Measurements from ENCODE around the gene CLCN2.
A peak's percentile ranks its signal among the peaks of the same experiment; 100 is the strongest.

CLCN2 gene

GRCh38 chr3:184380627-184381260 is 19.3 kb upstream of the CLCN2 start:
- Histone ChIP-seq H3K4me1 (ENCODE audit: control insufficient read depth, insufficient read depth, low read length) (peaks cover 2% of the 10 kb centered on the region), H3K9me3 (ENCODE audit: control insufficient read depth, insufficient read depth, low read length) (no peaks in the 10 kb centered on the region), H3K36me3 (ENCODE audit: control insufficient read depth, insufficient read depth, low read length) (no peaks in the 10 kb centered on the region), H3K4me3 (ENCODE audit: low read length) (peak overlapping the region; percentile 65), H3K27ac (ENCODE audit: low read length) (no peak overlapping the region), H3K27me3 (ENCODE audit: control insufficient read depth, insufficient read depth, low read length) (peaks cover 29% of the 10 kb centered on the region)
- DNase-seq (ENCODE audit: low read depth, low spot score): no peak
- no CpG with 5 or more reads among the region's 42 CpGs for WGBS (ENCODE audit: insufficient coverage, insufficient read length)

GRCh38 chr3:184380185-184380626 is 18.8 kb upstream of the CLCN2 start:
- Histone ChIP-seq H3K4me1 (ENCODE audit: control insufficient read depth, insufficient read depth, low read length) (peaks cover 2% of the 10 kb centered on the region), H3K4me3 (ENCODE audit: low read length) (peak overlapping the region; percentile 65), H3K27me3 (ENCODE audit: control insufficient read depth, insufficient read depth, low read length) (peaks cover 29% of the 10 kb centered on the region), H3K36me3 (ENCODE audit: control insufficient read depth, insufficient read depth, low read length) (no peaks in the 10 kb centered on the region), H3K9me3 (ENCODE audit: control insufficient read depth, insufficient read depth, low read length) (no peaks in the 10 kb centered on the region), H3K27ac (ENCODE audit: low read length) (no peak overlapping the region)
- WGBS (ENCODE audit: insufficient coverage, insufficient read length): no CpG with 5 or more reads among the region's 62 CpGs
- no peak for DNase-seq (ENCODE audit: low read depth, low spot score)

GRCh38 chr3:184379358-184380184 is 18.2 kb upstream of the CLCN2 start, which contains the start of gene CHRD:
Gene CHRD, plus strand, starts transcription at chr3:184380054. Its CDS starts 265 bp downstream, at chr3:184380319.
- no peaks in the 10 kb centered on the region for H3K9me3 ChIP-seq (ENCODE audit: control insufficient read depth, insufficient read depth, low read length)
- peaks cover 2% of the 10 kb centered on the region for H3K4me1 ChIP-seq (ENCODE audit: control insufficient read depth, insufficient read depth, low read length)
- no peaks in the 10 kb centered on the region for H3K36me3 ChIP-seq (ENCODE audit: control insufficient read depth, insufficient read depth, low read length)
- peaks cover 29% of the 10 kb centered on the region for H3K27me3 ChIP-seq (ENCODE audit: control insufficient read depth, insufficient read depth, low read length)
- H3K27ac ChIP-seq (ENCODE audit: low read length): no peak within 1 kb of the TSS
- WGBS (ENCODE audit: insufficient coverage, insufficient read length): no CpG with 5 or more reads among the region's 71 CpGs
- H3K4me3 ChIP-seq (ENCODE audit: low read length): peak within 1 kb of the TSS; percentile 65
- no peak for DNase-seq (ENCODE audit: low read depth, low spot score)

- DNase-seq (ENCODE audit: low read depth, low spot score): no peak
- H3K4me3 ChIP-seq (ENCODE audit: low read length): no peak overlapping the region
These were observed 17.4 kb upstream of the CLCN2 start for GRCh38 chr3:184378651-184379357.

GRCh38 chr3:184377882-184378445 is 16.6 kb upstream of the CLCN2 start, which contains the start of gene THPO:
Gene THPO, minus strand, starts transcription at chr3:184378207. Its CDS starts 1,948 bp downstream, at chr3:184376259.
- DNase-seq (ENCODE audit: low read depth, low spot score): no peak
- Histone ChIP-seq H3K27ac (ENCODE audit: low read length) (no peak within 1 kb of the TSS), H3K36me3 (ENCODE audit: control insufficient read depth, insufficient read depth, low read length) (no peaks in the 10 kb centered on the region), H3K4me1 (ENCODE audit: control insufficient read depth, insufficient read depth, low read length) (peaks cover 2% of the 10 kb centered on the region), H3K4me3 (ENCODE audit: low read length) (no peak within 1 kb of the TSS), H3K27me3 (ENCODE audit: control insufficient read depth, insufficient read depth, low read length) (peaks cover 29% of the 10 kb centered on the region), H3K9me3 (ENCODE audit: control insufficient read depth, insufficient read depth, low read length) (no peaks in the 10 kb centered on the region)
- no CpG with 5 or more reads among the region's 7 CpGs for WGBS (ENCODE audit: insufficient coverage, insufficient read length)

More at GRCh38 chr3:184378651-184379357, 17.4 kb upstream of the CLCN2 start:
- peaks cover 2% of the 10 kb centered on the region for H3K4me1 ChIP-seq (ENCODE audit: control insufficient read depth, insufficient read depth, low read length)
- WGBS (ENCODE audit: insufficient coverage, insufficient read length): no CpG with 5 or more reads among the region's 10 CpGs
- no peak overlapping the region for H3K27ac ChIP-seq (ENCODE audit: low read length)
- no peaks in the 10 kb centered on the region for H3K36me3 ChIP-seq (ENCODE audit: control insufficient read depth, insufficient read depth, low read length)
- H3K27me3 ChIP-seq (ENCODE audit: control insufficient read depth, insufficient read depth, low read length): peaks cover 29% of the 10 kb centered on the region
- no peaks in the 10 kb centered on the region for H3K9me3 ChIP-seq (ENCODE audit: control insufficient read depth, insufficient read depth, low read length)

- H3K27me3 ChIP-seq (ENCODE audit: control insufficient read depth, insufficient read depth, low read length): peaks cover 28% of the 10 kb centered on the region
- no CpG with 5 or more reads among the region's 5 CpGs for WGBS (ENCODE audit: insufficient coverage, insufficient read length)
- H3K4me3 ChIP-seq (ENCODE audit: low read length): no peak overlapping the region
These were observed 16.0 kb upstream of the CLCN2 start for GRCh38 chr3:184377374-184377773.

GRCh38 chr3:184375747-184376461 is 14.5 kb upstream of the CLCN2 start:
- no CpG with 5 or more reads among the region's 12 CpGs for WGBS (ENCODE audit: insufficient coverage, insufficient read length)
- Histone ChIP-seq H3K4me3 (ENCODE audit: low read length) (no peak overlapping the region), H3K4me1 (ENCODE audit: control insufficient read depth, insufficient read depth, low read length) (peaks cover 2% of the 10 kb centered on the region), H3K36me3 (ENCODE audit: control insufficient read depth, insufficient read depth, low read length) (no peaks in the 10 kb centered on the region), H3K27ac (ENCODE audit: low read length) (no peak overlapping the region), H3K27me3 (ENCODE audit: control insufficient read depth, insufficient read depth, low read length) (peaks cover 14% of the 10 kb centered on the region), H3K9me3 (ENCODE audit: control insufficient read depth, insufficient read depth, low read length) (no peaks in the 10 kb centered on the region)
- no peak for DNase-seq (ENCODE audit: low read depth, low spot score)

More at GRCh38 chr3:184377374-184377773, 16.0 kb upstream of the CLCN2 start:
- Histone ChIP-seq H3K36me3 (ENCODE audit: control insufficient read depth, insufficient read depth, low read length) (no peaks in the 10 kb centered on the region), H3K9me3 (ENCODE audit: control insufficient read depth, insufficient read depth, low read length) (no peaks in the 10 kb centered on the region), H3K4me1 (ENCODE audit: control insufficient read depth, insufficient read depth, low read length) (peaks cover 2% of the 10 kb centered on the region), H3K27ac (ENCODE audit: low read length) (no peak overlapping the region)
- DNase-seq (ENCODE audit: low read depth, low spot score): no peak

- H3K4me1 ChIP-seq (ENCODE audit: control insufficient read depth, insufficient read depth, low read length): peaks cover 2% of the 10 kb centered on the region; the same call in 1 of the 2 replicates
- H3K36me3 ChIP-seq (ENCODE audit: control insufficient read depth, insufficient read depth, low read length): peaks cover 4% of the 10 kb centered on the region; the same call in 1 of the 2 replicates
- H3K9me3 ChIP-seq (ENCODE audit: control insufficient read depth, insufficient read depth, low read length): no peaks in the 10 kb centered on the region
- WGBS (ENCODE audit: insufficient coverage, insufficient read length): no CpG with 5 or more reads among the region's 6 CpGs
- no peak overlapping the region for H3K4me3 ChIP-seq (ENCODE audit: low read length)
- no peak for DNase-seq (ENCODE audit: low read depth, low spot score)
- H3K27me3 ChIP-seq (ENCODE audit: control insufficient read depth, insufficient read depth, low read length): no peaks in the 10 kb centered on the region
- H3K27ac ChIP-seq (ENCODE audit: low read length): no peak overlapping the region
These were observed 12.0 kb upstream of the CLCN2 start for GRCh38 chr3:184373422-184373821.

GRCh38 chr3:184372911-184373310 is 11.5 kb upstream of the CLCN2 start:
- Histone ChIP-seq H3K36me3 (ENCODE audit: control insufficient read depth, insufficient read depth, low read length) (peaks cover 8% of the 10 kb centered on the region; the same call in 1 of the 2 replicates), H3K9me3 (ENCODE audit: control insufficient read depth, insufficient read depth, low read length) (no peaks in the 10 kb centered on the region), H3K27me3 (ENCODE audit: control insufficient read depth, insufficient read depth, low read length) (no peaks in the 10 kb centered on the region), H3K27ac (ENCODE audit: low read length) (no peak overlapping the region), H3K4me3 (ENCODE audit: low read length) (no peak overlapping the region), H3K4me1 (ENCODE audit: control insufficient read depth, insufficient read depth, low read length) (peaks cover 1% of the 10 kb centered on the region; the same call in 1 of the 2 replicates)
- DNase-seq (ENCODE audit: low read depth, low spot score): no peak
- no CpG with 5 or more reads among the region's 5 CpGs for WGBS (ENCODE audit: insufficient coverage, insufficient read length)

All from iPS DF 6.9 (cell line).